NCI-H2196 (cell line): ENCODE measurements around the gene MEI1.

Experiments used
- DNase-seq: peaks from one replicate; lab custom pipeline; 2025; ENCODE audit not compliant: unreplicated experiment; lab: John Stamatoyannopoulos, UW

Gene MEI1

DNA sequence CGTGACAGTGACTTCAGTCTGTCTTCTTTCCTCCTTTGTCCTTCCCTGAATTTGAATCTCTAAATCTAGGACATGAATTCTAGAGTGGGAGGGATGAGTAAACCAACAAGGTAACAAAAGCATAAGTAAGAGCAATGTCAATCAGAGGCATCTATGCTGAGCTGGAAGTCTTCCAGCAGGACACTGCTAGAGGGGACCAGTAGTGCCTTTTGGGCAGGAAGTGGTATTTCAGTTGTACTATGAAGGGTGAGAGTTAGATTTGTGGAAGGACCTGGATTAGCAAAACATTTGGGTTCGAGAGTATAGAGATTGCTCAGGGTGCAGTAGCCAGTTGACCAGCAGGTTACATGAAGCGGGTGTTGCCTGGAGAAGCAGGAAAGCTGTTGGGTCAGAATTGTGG lies 40.3 kb downstream of the MEI1 start:
- DNase-seq: no peak

- DNase-seq: no peak
Measured at GRCh38 chr22:41742918-41743317, 43.6 kb downstream of the MEI1 start.

GRCh38 chr22:41745968-41746367 lies 46.7 kb downstream of the MEI1 start:
- DNase-seq: no peak

DNA sequence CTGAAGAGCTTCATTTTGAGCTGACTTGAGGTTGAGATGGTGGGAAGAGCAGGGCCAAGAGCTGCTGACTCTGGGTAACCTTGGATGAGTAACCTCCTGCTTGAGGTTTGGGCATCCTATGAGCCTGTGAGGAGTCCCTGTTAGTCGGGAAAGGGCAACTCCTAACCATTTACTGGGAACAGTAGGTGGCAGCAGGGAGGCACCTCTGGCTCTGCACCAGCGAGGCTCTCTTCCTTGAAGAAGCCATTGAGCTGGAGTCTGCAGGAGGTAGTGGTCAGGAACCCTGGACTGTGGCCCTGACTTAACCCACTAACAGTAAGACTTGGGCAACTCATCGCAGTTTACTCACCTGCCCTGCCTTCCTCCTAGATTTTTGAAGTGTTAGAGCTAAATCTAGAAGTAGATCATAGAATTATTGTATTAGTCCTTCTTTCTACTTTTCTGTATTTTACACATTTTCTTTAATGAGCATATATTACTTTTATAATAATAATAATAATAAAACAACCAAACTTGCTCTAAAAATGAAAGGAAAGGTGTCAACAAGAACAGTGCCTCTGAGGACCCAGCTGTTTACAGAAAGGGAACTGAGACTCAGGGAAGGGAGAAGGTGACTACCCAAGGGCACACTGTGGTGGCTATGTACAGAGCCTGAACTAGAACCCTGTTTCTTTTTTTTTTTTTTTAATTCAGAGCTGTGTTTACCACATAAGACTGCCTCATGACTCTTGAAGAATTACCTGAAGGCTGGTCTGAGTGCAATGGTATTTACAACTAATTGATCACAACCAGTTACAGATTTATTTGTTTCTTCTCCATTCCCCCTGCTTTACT lies 47.5 kb downstream of the MEI1 start:
- peak; percentile 77 for DNase-seq

DNA sequence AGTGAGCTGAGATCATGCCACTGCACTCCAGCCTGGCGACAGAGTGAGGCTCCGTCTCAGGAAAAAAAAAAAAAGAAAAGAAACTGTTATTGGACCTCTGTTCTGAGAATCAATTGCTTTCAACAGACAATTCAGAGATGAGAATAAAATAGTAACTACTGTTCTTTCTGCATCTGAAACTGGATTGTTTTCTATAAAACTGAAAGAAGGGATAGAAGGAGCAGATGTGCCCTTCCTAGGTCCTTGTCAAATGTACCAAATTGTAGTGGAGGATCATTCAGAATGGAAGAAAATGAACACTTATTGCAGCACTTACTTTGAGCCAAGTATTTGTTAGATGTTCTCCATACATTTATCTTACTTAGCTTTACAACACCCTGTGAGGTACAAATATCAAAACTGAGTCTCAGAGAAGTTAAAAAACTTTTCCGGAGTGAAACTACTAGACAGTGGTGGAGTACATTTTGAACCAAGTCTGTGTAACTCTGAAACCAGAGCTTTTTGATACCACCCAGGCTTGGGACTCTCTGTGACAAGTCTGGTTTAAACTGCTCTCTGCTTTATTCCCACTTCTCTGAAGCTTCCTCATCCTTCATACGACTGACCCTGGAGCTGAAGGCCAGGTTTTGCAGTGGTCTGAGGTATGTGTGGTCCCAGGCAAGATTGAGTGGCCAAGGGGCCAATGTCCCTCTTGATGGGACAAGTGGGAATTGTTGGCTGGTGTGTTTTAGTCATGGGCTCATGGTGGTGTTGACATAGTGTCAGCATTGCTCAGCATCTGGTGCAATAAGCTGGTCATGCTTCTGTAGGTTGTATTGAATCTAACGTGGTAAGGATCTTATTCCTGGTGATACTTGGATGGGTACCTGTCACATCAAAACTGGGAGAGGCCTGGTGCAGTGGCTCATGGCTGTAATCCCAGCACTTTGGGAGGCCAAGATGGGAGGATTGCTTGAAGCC lies 53.0 kb downstream of the MEI1 start:
- DNase-seq: no peak

DNA sequence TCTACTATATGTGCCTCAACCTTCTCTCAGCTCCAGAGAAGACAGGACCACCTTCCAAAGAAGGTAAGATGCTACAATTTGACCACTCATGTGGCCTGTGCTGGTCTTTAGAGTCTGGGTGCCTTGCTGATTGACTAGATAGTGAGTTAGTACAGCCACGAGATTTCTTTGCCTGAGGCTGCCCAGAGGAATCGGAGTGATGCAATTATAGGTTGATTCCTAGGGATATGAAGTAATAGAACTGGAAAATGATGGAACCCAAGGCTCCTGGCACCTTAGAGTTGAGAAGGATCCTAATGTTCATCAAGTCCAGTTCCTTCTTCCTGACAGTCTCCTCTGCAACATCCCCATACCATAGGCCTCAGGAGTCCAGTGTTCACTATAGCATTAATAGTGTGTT lies 54.7 kb downstream of the MEI1 start:
- no peak for DNase-seq

GRCh38 chr22:41757502-41757901 lies 58.2 kb downstream of the MEI1 start:
- DNase-seq: no peak

DNA sequence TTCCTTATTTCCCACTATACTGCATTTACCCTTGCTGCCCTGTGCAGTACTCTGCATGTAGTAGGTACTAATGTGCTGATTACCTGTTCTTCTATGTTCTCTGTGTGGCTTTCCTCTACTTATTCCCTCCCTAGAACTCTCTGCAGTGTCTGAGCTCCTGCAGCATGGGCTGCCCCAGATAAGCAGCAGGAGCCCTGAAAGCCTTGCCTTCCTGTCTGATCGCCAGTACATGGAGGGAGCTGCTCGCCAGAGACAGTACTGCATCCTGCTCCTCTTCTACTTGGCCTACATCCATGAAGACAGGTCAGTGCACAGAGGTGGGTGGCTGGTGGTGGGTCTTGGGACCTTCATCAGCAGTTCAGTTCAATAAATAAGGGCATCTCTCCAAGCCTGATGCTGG lies 58.9 kb downstream of the MEI1 start:
- no peak for DNase-seq

DNA sequence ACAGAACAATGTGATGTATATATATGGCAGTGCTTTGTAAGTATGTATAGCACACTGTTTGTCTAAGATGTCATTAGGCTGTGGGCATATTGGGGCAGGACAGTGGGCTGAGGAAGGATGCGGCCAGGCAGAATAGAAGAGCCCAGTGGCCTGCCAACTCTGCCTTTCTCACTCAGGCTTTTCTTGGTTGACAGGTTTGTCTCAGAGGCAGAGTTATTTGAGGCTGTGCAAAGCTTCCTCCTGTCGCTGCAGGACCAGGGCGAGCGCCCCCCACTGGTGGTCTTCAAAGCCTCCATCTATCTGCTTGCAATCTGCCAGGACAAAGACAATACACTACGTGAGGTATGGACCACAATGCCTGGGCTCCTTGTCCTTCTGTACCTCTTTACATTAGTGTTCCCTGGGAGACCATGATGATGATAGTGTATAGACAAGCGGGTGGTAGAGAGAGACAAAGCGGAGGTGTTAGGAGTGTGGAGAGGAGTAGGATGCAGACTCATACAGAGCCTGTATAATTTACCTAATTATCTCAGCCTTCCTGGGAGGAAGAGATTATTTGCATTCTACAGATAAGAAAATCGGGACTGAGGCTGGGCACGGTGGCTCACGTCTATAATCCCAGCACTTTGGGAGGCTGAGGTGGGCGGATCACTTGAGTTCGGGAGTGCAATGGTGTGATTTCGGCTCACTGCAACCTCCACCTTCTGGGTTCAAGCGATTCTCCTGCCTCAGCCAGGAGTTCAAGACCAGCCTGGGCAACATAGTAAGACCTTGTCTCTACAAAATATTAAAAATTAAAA lies 63.9 kb downstream of the MEI1 start:
- DNase-seq: no peak

GRCh38 chr22:41766476-41766875 lies 67.2 kb downstream of the MEI1 start:
- DNase-seq: no peak

DNA sequence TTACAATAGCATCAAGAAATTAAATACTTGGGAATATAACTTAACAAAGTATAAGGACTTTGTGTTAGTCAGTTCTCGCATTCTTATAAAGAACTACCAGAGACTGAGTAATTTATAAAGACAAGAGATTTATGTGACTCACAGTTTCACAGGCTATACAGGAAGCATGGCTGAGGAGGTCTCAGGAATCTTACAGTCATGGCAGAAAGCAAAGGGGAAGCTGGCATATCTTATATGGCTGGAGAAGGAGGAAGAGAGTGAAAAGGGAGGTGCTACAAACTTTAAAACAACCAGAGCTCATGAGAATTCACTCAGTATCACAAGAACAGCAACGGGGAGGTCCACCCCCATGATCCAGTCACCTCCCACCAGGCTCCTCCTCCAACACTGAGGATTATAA lies 69.1 kb downstream of the MEI1 start:
- no peak for DNase-seq

DNA sequence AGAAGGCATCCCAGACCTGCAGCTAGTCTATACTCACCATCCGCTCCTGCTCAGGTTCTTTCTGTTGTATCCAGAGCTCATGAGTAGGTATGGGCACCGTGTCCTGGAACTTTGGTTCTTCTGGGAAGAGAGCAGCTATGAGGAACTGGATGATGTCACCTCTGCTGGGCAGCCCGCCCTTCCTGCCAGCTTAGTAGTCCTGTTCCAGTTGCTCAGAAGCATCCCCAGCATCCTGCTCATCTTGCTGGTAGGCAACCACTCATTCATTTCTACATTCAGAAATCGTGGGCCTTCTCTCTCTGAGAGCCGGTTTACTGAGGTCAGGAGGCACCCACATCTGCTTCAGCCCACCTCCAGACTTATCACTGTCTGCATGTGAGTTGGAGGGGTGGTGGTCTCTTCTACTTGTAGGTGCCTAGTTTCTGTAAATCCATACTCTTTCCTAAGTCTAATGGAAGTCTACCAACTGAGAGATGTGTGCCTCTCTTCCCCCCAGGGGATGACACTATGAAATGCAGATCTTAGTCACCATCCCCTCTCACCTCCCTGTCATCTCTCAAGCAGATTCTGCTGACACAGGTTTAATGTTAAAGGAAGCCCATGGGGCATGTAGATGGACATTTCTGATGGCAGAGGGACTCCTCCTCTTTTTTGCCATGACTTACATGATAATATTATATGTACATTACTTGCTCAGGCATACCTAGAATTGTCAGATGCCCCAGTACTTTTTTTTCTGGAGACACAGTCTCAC lies 71.6 kb downstream of the MEI1 start:
- no peak for DNase-seq

- DNase-seq: no peak
Measured at GRCh38 chr22:41772198-41772597, 72.9 kb downstream of the MEI1 start.

DNA sequence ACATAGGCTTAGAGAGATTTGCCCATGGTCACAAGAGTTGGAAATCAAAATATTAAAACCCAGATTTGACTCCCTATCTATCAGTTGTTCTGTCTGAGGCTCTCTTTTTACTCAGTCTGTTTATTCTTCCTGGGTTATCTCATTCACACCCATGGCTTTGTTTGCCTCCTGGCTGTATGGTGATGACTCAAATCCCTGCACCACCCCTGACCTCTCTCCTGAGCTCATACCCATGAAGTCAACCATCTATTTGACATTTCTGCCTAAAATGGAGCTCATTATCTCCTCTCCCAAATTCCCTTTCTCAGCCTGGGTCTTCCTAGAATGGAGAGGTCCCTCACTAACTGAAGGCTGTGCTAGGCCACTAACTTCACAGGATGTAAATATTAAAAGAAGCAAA lies 73.3 kb downstream of the MEI1 start:
- no peak for DNase-seq

DNA sequence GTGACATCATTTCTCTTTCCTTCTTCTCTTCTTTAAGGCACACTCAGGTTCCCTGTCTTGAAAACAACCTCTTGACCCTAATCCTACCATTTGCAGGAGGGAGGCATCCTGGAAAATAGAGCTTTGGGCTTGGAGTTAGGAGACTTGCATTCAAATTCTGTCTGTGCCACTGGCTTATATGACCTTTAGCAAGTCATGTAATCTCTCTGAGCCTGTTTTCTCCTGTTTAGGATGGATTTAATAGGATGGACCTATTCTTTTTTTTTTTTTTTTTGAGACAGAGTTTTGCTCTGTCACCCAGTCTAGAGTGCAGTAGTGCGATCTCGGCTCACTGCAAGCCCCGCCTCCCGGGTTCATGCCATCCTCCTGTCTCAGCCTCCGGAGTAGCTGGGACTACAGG lies 76.0 kb downstream of the MEI1 start:
- no peak for DNase-seq

DNA sequence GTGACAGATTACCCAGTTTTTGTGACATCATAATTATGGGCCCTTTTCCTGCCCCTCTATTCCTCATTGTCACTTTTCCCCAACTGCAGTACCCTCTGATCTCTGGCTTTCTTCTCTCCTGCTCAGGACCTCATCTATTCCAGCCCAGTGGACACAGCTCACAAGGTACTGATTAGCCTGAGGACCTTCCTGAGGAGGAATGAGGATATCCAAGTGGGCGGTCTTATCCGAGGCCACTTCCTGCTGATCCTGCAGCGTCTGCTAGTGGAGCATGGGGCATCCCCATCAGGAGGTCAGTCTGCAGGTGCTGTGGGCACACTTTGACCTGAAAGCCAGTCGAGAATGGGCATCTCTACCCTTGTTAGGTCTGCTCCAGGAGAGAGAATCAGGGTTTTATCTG lies 76.7 kb downstream of the MEI1 start:
- DNase-seq: no peak

DNA sequence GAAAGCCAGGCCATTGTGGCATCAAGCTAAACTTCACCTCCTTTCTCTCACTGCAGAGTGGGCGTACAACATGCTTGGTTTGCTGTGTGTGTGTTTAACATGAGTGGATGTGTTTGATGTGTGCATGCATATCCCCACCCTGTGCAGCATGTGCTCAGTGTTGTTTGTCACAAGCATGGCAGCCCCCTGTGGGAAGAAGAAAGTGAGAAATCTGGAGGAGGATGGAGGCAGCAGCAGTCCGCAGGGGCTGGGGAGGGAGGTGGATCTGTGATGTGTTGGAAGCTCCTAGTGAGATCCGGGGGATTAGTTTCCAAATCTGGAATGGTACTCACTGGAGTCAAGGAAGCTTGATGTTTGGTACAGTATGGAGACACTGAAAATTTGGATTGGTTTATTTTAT lies 77.1 kb downstream of the MEI1 start:
- DNase-seq: no peak

DNA sequence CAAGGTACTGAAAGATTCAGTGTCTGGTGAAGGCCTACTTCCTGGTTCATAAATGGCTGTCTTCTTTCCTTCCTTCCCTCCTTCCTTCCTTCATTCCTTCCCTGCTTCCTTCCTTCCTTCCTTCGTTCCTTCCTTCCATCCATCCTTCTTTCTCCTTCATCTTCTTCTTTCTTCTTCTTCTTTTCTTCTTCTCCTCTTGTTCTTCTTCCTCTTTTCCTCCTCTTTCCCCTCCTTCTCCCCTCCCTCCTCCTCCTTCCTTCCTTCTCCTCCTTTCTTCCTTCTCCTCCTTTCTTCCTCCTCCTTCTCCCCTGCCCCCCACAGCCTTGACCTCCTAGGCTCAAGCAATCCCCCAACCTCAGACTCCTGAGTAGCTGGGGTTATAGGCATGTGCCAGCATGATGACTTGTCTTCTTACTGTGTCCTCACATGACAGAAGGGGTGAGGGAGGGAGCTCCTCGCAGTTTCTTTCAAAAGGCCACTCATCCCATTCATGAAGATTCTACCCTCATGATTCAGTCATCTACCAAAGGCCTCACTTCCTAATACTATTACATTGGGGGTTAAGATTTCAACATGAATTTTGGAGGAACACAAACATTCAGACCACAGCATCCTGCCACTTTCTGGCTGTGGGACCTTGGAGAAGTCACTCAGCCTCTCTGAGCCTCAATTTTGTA lies 78.6 kb downstream of the MEI1 start:
- DNase-seq: no peak

GRCh38 chr22:41779929-41780505 lies 80.7 kb downstream of the MEI1 start:
- DNase-seq: no peak
